ENCODE measurements around the gene CD63.

- TF ChIP-seq POLR2A (IDR thresholded peaks at IDR 0.05), result no peak
- no peak for TF ChIP-seq CTCF (IDR thresholded peaks at IDR 0.05)
These were observed 46.6 kb downstream of the CD63 start for GRCh38 chr12:55682087-55682796.

Measured in thyroid gland (tissue), 4 donors.